Gastrocnemius medialis (tissue), 4 donors: Measurements from ENCODE around the gene PGM1.

ENCODE experiments used
- CTCF ChIP-seq, 5 experiments: fragments of 450-650 bp in 3 of 5; fragments of 200-600 bp in 2 of 5; sonication (generic) in 2 of 5; IDR thresholded peaks in 4 of 5; conservative IDR thresholded peaks in 1 of 5; 1 replicate in 4 of 5; 2 replicates in 1 of 5; pipeline ENCODE4 v1.5.1; 2016 to 2019; ENCODE audit warnings: antibody characterized with exemption in 5 of 5, mild to moderate bottlenecking in 3 of 5, moderate library complexity in 3 of 5
- POLR2A ChIP-seq, 2 donors: fragments of 450-650 bp; IDR thresholded peaks; one replicate each; pipeline ENCODE4 v1.6.1; 2017; ENCODE audit warnings: antibody characterized with exemption in 2 of 2, mild to moderate bottlenecking in 2 of 2, moderate library complexity in 2 of 2

- no peak for TF ChIP-seq CTCF (IDR thresholded peaks at IDR 0.05 in 4 of 5, conservative IDR thresholded peaks at IDR 0.05 in 1 of 5)
- TF ChIP-seq POLR2A (IDR thresholded peaks at IDR 0.05) = no peak
These were observed 76.1 kb downstream of the PGM1 start for GRCh38 chr1:63669151-63669961.
